HEK293 (cell line): ENCODE results near the gene FANCF.

Source experiments
- CTCF ChIA-PET: fragments of 350-600 bp; formaldehyde crosslinking; extraction: SDS; loops from one replicate; lab custom pipeline; 2021; ENCODE audit warnings: antibody characterized with exemption; lab: Yijun Ruan, JAX
- POLR2A ChIA-PET: fragments of 300-600 bp; formaldehyde crosslinking; extraction: SDS; loops from one replicate; lab custom pipeline; 2020; ENCODE audit warnings: antibody characterized with exemption, inconsistent platforms; lab: Yijun Ruan, JAX
- H3K27ac ChIP-seq: fragments of 200-500 bp; sonication (Bioruptor generic); 2 replicates; pipeline ENCODE4 v1.5.1; 2014; ENCODE audit warnings: low read depth, low read length, control low read depth, inconsistent platforms; ENCODE audit errors: extremely low read depth
- H3K36me3 ChIP-seq, 2 experiments: fragments of 200-500 bp in 1 of 2; sonication (Bioruptor generic) in 1 of 2; 1 replicate in 1 of 2; 2 replicates in 1 of 2; pipeline ENCODE4 v1.5.1; 2014 to 2017; ENCODE audit warnings: inconsistent platforms in 2 of 2, low read length in 2 of 2; ENCODE audit not compliant: control insufficient read depth in 2 of 2, insufficient read depth in 1 of 2
- H3K4me1 ChIP-seq: fragments of 200-500 bp; sonication (Bioruptor generic); 2 replicates; pipeline ENCODE4 v1.5.1; 2014; ENCODE audit warnings: mild to moderate bottlenecking, low read length, inconsistent platforms; ENCODE audit not compliant: control insufficient read depth, insufficient read depth
- H3K4me3 ChIP-seq: 2 replicates; pipeline ENCODE4 v1.5.1; 2011; ENCODE audit warnings: low read depth, mild to moderate bottlenecking, control low read depth, low read length, moderate library complexity
- H3K9me3 ChIP-seq: fragments of 200-500 bp; sonication (Bioruptor generic); 2 replicates; pipeline ENCODE4 v1.5.1; 2014; ENCODE audit warnings: low read depth, low read length, inconsistent platforms; ENCODE audit not compliant: control insufficient read depth, insufficient read depth
- IKZF3 ChIP-seq: fragments of 450-650 bp; IDR thresholded peaks from 2 replicates; pipeline ENCODE4 v1.5.0; 2018; ENCODE audit warnings: missing biosample characterization, mild to moderate bottlenecking, missing genetic modification characterization, moderate library complexity
- KLF16 ChIP-seq: fragments of 450-650 bp; formaldehyde crosslinking; IDR thresholded peaks from 2 replicates; pipeline ENCODE4 v1.5.1; 2017; ENCODE audit warnings: missing biosample characterization, missing genetic modification characterization
- PRDM1 ChIP-seq: fragments of 450-650 bp; formaldehyde crosslinking; IDR thresholded peaks from 2 replicates; pipeline ENCODE4; 2016; ENCODE audit warnings: missing biosample characterization, missing genetic modification characterization
- REPIN1 ChIP-seq: fragments of 450-650 bp; formaldehyde crosslinking; IDR thresholded peaks from 2 replicates; pipeline ENCODE4 v1.5.1; 2017; ENCODE audit warnings: missing biosample characterization, missing genetic modification characterization, low read depth
- SP7 ChIP-seq: fragments of 450-650 bp; formaldehyde crosslinking; IDR thresholded peaks from 2 replicates; pipeline ENCODE4 v1.5.1; 2016; ENCODE audit warnings: missing biosample characterization, missing genetic modification characterization
- TCF7L2 ChIP-seq: IDR thresholded peaks from 2 replicates; pipeline ENCODE4 v1.6.1; 2011; ENCODE audit warnings: low read depth, mild to moderate bottlenecking, inconsistent platforms, low read length, moderate library complexity, borderline replicate concordance
- YY1 ChIP-seq: fragments of 450-650 bp; formaldehyde crosslinking; IDR thresholded peaks from 2 replicates; pipeline ENCODE4 v1.5.1; 2018; ENCODE audit warnings: missing biosample characterization, missing genetic modification characterization
- YY2 ChIP-seq: fragments of 450-650 bp; formaldehyde crosslinking; IDR thresholded peaks from 2 replicates; pipeline ENCODE4 v1.5.1; 2016; ENCODE audit warnings: missing biosample characterization, missing genetic modification characterization
- ZNF169 ChIP-seq: fragments of 450-650 bp; formaldehyde crosslinking; IDR thresholded peaks from 2 replicates; pipeline ENCODE4 v1.5.1; 2016; ENCODE audit warnings: missing biosample characterization, missing genetic modification characterization
- ZNF2 ChIP-seq: fragments of 450-650 bp; formaldehyde crosslinking; IDR thresholded peaks from 2 replicates; pipeline ENCODE4 v1.5.1; 2016; ENCODE audit warnings: missing biosample characterization, missing genetic modification characterization
- ZNF23 ChIP-seq: fragments of 450-650 bp; formaldehyde crosslinking; IDR thresholded peaks from 2 replicates; pipeline ENCODE4 v1.5.1; 2016; ENCODE audit warnings: missing biosample characterization, missing genetic modification characterization, borderline replicate concordance
- ZNF239 ChIP-seq: fragments of 450-650 bp; formaldehyde crosslinking; IDR thresholded peaks from 2 replicates; pipeline ENCODE4 v1.5.1; 2016; ENCODE audit warnings: missing biosample characterization, missing genetic modification characterization
- ZNF266 ChIP-seq: fragments of 450-650 bp; formaldehyde crosslinking; IDR thresholded peaks from 2 replicates; pipeline ENCODE4 v1.5.1; 2016; ENCODE audit warnings: missing biosample characterization, missing genetic modification characterization, low read depth
- ZNF341 ChIP-seq: fragments of 450-650 bp; formaldehyde crosslinking; IDR thresholded peaks from 2 replicates; pipeline ENCODE4; 2016; ENCODE audit warnings: low read depth, missing biosample characterization, missing genetic modification characterization
- ZNF350 ChIP-seq: fragments of 450-650 bp; formaldehyde crosslinking; IDR thresholded peaks from 2 replicates; pipeline ENCODE4 v1.5.0; 2017; ENCODE audit warnings: missing biosample characterization, mild to moderate bottlenecking, missing genetic modification characterization
- ZNF391 ChIP-seq: fragments of 450-650 bp; formaldehyde crosslinking; IDR thresholded peaks from 2 replicates; pipeline ENCODE4 v1.5.1; 2016; ENCODE audit warnings: low read depth, missing biosample characterization, missing genetic modification characterization, borderline replicate concordance
- ZNF571 ChIP-seq: fragments of 450-650 bp; formaldehyde crosslinking; IDR thresholded peaks from 2 replicates; pipeline ENCODE4 v1.5.0; 2017; ENCODE audit warnings: missing biosample characterization, missing genetic modification characterization
- ZNF585B ChIP-seq: fragments of 450-650 bp; formaldehyde crosslinking; IDR thresholded peaks from 2 replicates; pipeline ENCODE4 v1.5.1; 2016; ENCODE audit warnings: missing biosample characterization, missing genetic modification characterization
- ZNF626 ChIP-seq: fragments of 450-650 bp; sonication (Bioruptor Pico); formaldehyde crosslinking; IDR thresholded peaks from 2 replicates; pipeline ENCODE4 v1.5.1; 2018; ENCODE audit warnings: missing biosample characterization, missing genetic modification characterization, inconsistent platforms
- ZNF660 ChIP-seq: fragments of 450-650 bp; IDR thresholded peaks from 2 replicates; pipeline ENCODE4 v1.5.1; 2018; ENCODE audit warnings: missing biosample characterization, mild to moderate bottlenecking, missing genetic modification characterization
- ZSCAN30 ChIP-seq: fragments of 450-650 bp; IDR thresholded peaks from 2 replicates; pipeline ENCODE4 v1.5.1; 2018; ENCODE audit warnings: missing biosample characterization, mild to moderate bottlenecking, missing genetic modification characterization, moderate library complexity
- TF ChIP-seq, protein P1 (sequence below): IDR thresholded peaks from 2 replicates; pipeline ENCODE4 v1.6.1; 2011; ENCODE audit warnings: mild to moderate bottlenecking, low read depth, low read length, borderline replicate concordance
- TF ChIP-seq, protein P2 (sequence below): fragments of 450-650 bp; formaldehyde crosslinking; IDR thresholded peaks from 2 replicates; pipeline ENCODE4 v1.5.1; 2017; ENCODE audit warnings: missing biosample characterization, missing genetic modification characterization
- TF ChIP-seq, protein P3 (sequence below): fragments of 450-650 bp; formaldehyde crosslinking; IDR thresholded peaks from 2 replicates; pipeline ENCODE4 v1.5.1; 2017; ENCODE audit warnings: missing biosample characterization, missing genetic modification characterization
- TF ChIP-seq, protein P4 (sequence below): fragments of 450-650 bp; formaldehyde crosslinking; IDR thresholded peaks from 2 replicates; pipeline ENCODE4 v1.5.1; 2016; ENCODE audit warnings: missing biosample characterization, missing genetic modification characterization
- TF ChIP-seq, protein P5 (sequence below): fragments of 450-650 bp; formaldehyde crosslinking; IDR thresholded peaks from 2 replicates; pipeline ENCODE4 v1.5.0; 2017; ENCODE audit warnings: missing biosample characterization, missing genetic modification characterization, borderline replicate concordance

The FANCF gene

DNA sequence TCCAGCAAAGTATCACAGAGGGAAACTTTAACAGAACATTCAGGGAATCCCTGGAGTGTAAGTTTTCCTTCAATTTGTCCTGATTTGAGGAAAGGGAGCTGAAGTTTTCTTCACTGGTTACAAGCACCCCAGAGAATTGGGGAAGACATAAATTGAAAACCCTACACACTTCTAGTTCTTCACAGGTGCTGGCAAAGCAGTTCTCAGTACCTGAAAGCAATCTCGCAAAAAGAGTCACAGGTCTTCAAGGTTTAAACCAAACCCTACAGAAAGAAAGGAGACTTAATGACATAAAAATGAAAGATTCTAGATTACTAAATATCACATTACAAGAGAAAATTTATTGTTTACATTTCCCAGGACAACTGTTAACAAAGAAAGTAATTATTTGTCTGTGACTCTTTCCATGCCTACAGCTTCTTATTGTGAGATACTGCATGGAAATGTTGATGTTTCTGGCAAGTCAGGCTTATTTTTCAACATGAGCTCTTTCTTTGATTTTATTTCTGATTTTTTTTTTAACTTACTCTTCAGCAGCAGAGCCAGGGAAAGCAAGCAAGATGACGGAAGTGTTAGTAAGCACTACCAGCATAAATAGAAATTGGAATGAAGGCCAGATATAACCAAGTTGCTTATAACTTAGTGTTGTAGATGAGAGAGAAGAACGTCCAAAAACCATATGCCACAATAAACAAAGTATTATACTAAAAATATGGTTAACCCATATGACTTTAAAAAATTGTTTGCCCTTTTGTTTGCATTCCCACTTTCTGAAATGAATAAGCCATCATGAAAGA lies 44.1 kb downstream of the FANCF start:
- Histone ChIP-seq H3K4me1 (no peaks in the 10 kb centered on the region), H3K9me3 (no peaks in the 10 kb centered on the region), H3K36me3 (no peaks in the 10 kb centered on the region), H3K4me3 (no peak overlapping the region), H3K27ac (no peak overlapping the region)
- TF ChIP-seq ZNF350, result no peak
- TF ChIP-seq ZSCAN30, result no peak
- no peak for TF ChIP-seq ZNF391 (tag by site-specific recombination)
- TF ChIP-seq ZNF660 (tag by site-specific recombination), result no peak
- no peak for TF ChIP-seq ZNF2 (tag by site-specific recombination)
- no peak for TF ChIP-seq ZNF266 (tag by site-specific recombination)
- TF ChIP-seq KLF16 (tag by site-specific recombination), result no peak
- TF ChIP-seq, protein P1, sequence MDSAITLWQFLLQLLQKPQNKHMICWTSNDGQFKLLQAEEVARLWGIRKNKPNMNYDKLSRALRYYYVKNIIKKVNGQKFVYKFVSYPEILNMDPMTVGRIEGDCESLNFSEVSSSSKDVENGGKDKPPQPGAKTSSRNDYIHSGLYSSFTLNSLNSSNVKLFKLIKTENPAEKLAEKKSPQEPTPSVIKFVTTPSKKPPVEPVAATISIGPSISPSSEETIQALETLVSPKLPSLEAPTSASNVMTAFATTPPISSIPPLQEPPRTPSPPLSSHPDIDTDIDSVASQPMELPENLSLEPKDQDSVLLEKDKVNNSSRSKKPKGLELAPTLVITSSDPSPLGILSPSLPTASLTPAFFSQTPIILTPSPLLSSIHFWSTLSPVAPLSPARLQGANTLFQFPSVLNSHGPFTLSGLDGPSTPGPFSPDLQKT, result no peak
- TF ChIP-seq ZNF571 (tag by site-specific recombination), result no peak
- TF ChIP-seq TCF7L2, result no peak
- no peak for TF ChIP-seq ZNF585B (tag by site-specific recombination)
- TF ChIP-seq, protein P2, sequence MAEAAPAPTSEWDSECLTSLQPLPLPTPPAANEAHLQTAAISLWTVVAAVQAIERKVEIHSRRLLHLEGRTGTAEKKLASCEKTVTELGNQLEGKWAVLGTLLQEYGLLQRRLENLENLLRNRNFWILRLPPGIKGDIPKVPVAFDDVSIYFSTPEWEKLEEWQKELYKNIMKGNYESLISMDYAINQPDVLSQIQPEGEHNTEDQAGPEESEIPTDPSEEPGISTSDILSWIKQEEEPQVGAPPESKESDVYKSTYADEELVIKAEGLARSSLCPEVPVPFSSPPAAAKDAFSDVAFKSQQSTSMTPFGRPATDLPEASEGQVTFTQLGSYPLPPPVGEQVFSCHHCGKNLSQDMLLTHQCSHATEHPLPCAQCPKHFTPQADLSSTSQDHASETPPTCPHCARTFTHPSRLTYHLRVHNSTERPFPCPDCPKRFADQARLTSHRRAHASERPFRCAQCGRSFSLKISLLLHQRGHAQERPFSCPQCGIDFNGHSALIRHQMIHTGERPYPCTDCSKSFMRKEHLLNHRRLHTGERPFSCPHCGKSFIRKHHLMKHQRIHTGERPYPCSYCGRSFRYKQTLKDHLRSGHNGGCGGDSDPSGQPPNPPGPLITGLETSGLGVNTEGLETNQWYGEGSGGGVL (tag by site-specific recombination), result no peak
- ChIA-PET CTCF (interaction anchor here (0.6 kb wide), 1 partner anchor 22 kb away, joined by 5 read pairs; no protein-coding TSS in a partner anchor), POLR2A (no interaction called here)

DNA sequence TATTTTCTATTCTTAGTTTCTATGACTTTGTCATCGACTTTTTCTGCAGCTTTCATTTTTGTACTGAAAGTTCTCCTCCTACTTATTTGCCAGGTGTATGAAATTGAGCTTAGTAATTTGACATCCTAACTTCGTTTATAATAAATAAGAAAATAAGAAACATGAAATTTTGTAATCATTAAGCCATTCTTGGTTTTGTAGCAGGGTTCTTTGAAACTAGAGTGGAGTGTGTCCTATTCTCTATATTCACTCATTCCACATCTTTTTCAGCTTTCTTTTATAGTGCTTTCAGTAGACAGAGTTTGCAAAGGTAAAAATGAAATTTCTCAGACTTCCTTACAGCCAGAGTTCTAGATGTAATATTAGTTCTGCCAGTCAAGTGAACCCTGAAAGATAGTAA lies 47.8 kb downstream of the FANCF start:
- no peaks in the 10 kb centered on the region for H3K36me3 ChIP-seq
- no peak overlapping the region for H3K27ac ChIP-seq
- ChIA-PET POLR2A (no interaction called here), CTCF (no interaction called here)
- TF ChIP-seq ZNF341, result no peak
- no peak for TF ChIP-seq ZNF626 (tag by site-specific recombination)
- no peak for TF ChIP-seq REPIN1 (tag by site-specific recombination)
- no peak for TF ChIP-seq ZNF571 (tag by site-specific recombination)
- no peak for TF ChIP-seq ZNF169 (tag by site-specific recombination)
- TF ChIP-seq ZNF391 (tag by site-specific recombination), result no peak
- TF ChIP-seq YY2, result no peak
- TF ChIP-seq ZNF23 (tag by site-specific recombination), result no peak
- TF ChIP-seq SP7 (tag by site-specific recombination), result no peak
- TF ChIP-seq, protein P3, sequence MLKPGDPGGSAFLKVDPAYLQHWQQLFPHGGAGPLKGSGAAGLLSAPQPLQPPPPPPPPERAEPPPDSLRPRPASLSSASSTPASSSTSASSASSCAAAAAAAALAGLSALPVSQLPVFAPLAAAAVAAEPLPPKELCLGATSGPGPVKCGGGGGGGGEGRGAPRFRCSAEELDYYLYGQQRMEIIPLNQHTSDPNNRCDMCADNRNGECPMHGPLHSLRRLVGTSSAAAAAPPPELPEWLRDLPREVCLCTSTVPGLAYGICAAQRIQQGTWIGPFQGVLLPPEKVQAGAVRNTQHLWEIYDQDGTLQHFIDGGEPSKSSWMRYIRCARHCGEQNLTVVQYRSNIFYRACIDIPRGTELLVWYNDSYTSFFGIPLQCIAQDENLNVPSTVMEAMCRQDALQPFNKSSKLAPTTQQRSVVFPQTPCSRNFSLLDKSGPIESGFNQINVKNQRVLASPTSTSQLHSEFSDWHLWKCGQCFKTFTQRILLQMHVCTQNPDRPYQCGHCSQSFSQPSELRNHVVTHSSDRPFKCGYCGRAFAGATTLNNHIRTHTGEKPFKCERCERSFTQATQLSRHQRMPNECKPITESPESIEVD (tag by site-specific recombination), result no peak
- no peak for TF ChIP-seq YY1 (tag by site-specific recombination)
- TF ChIP-seq, protein P4, sequence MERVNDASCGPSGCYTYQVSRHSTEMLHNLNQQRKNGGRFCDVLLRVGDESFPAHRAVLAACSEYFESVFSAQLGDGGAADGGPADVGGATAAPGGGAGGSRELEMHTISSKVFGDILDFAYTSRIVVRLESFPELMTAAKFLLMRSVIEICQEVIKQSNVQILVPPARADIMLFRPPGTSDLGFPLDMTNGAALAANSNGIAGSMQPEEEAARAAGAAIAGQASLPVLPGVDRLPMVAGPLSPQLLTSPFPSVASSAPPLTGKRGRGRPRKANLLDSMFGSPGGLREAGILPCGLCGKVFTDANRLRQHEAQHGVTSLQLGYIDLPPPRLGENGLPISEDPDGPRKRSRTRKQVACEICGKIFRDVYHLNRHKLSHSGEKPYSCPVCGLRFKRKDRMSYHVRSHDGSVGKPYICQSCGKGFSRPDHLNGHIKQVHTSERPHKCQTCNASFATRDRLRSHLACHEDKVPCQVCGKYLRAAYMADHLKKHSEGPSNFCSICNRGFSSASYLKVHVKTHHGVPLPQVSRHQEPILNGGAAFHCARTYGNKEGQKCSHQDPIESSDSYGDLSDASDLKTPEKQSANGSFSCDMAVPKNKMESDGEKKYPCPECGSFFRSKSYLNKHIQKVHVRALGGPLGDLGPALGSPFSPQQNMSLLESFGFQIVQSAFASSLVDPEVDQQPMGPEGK (tag by site-specific recombination), result no peak
- TF ChIP-seq, protein P5, sequence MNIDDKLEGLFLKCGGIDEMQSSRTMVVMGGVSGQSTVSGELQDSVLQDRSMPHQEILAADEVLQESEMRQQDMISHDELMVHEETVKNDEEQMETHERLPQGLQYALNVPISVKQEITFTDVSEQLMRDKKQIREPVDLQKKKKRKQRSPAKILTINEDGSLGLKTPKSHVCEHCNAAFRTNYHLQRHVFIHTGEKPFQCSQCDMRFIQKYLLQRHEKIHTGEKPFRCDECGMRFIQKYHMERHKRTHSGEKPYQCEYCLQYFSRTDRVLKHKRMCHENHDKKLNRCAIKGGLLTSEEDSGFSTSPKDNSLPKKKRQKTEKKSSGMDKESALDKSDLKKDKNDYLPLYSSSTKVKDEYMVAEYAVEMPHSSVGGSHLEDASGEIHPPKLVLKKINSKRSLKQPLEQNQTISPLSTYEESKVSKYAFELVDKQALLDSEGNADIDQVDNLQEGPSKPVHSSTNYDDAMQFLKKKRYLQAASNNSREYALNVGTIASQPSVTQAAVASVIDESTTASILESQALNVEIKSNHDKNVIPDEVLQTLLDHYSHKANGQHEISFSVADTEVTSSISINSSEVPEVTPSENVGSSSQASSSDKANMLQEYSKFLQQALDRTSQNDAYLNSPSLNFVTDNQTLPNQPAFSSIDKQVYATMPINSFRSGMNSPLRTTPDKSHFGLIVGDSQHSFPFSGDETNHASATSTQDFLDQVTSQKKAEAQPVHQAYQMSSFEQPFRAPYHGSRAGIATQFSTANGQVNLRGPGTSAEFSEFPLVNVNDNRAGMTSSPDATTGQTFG, result no peak
- no peak for TF ChIP-seq PRDM1 (tag by site-specific recombination)
- TF ChIP-seq IKZF3, result no peak
- no peak for TF ChIP-seq ZNF239 (tag by site-specific recombination)
- H3K9me3 ChIP-seq, result no peaks in the 10 kb centered on the region
- no peaks in the 10 kb centered on the region for H3K4me1 ChIP-seq
- no peak overlapping the region for H3K4me3 ChIP-seq
